ENCODE measurements around the gene HOXB4. TPM values are rescaled to one million over a fixed set of nuclear protein-coding genes. Genes with fewer than 3 reads are reported as not detected.

The HOXB4 gene
- total RNA-seq, 1 experiment from 2014 or later = not detected

- no peak for TF ChIP-seq CTCF (conservative IDR thresholded peaks at IDR 0.05)
- H3K79me1 ChIP-seq (ENCODE audit: insufficient read depth, low read depth, low read length, poor library complexity, severe bottlenecking) = no peaks in the 10 kb centered on the region
- H3K18ac ChIP-seq (ENCODE audit: insufficient read length, low read depth, low read length) = no peak overlapping the region
- no peak overlapping the region for H4K8ac ChIP-seq (replicated peaks; ENCODE audit: insufficient read length, low read depth, low read length)
- no peak overlapping the region for H3K4ac ChIP-seq (ENCODE audit: low read depth, low read length)
- H4K91ac ChIP-seq (ENCODE audit: insufficient read length, low read depth, low read length) = no peak overlapping the region
- no peak overlapping the region for H2BK120ac ChIP-seq (ENCODE audit: low read depth, low read length, poor library complexity, severe bottlenecking)
- H3K9ac ChIP-seq (ENCODE audit: extremely low read depth, insufficient read length, low read length) = no peak overlapping the region
- peaks cover 96% of the 10 kb centered on the region for H3K27me3 ChIP-seq (ENCODE audit: insufficient read depth, low read length)
- no peak overlapping the region for H2BK5ac ChIP-seq (ENCODE audit: insufficient read length, low read length)
- no peak overlapping the region for H3K23ac ChIP-seq (ENCODE audit: insufficient read length, low read depth, low read length)
- H3K23me2 ChIP-seq (ENCODE audit: insufficient read length, low read depth, low read length, poor library complexity, severe bottlenecking) = no peaks in the 10 kb centered on the region
- H3K27me3 Mint-ChIP-seq (ENCODE audit: low read depth) = peaks cover 99% of the 10 kb centered on the region
- H4K5ac ChIP-seq (ENCODE audit: insufficient read length, low read depth, low read length) = no peak overlapping the region
- DNase-seq = no peak
- H3K9me3 Mint-ChIP-seq = peaks cover 9% of the 10 kb centered on the region in 2 experiments; a peak in 4 of 5 replicates
- H2BK12ac ChIP-seq (ENCODE audit: insufficient read length, low read depth, low read length) = no peak overlapping the region
- no peak overlapping the region for H3K14ac ChIP-seq (ENCODE audit: insufficient read depth, low read length)
- H3K9me3 ChIP-seq (ENCODE audit: control insufficient read depth, low read depth, low read length) = no peaks in the 10 kb centered on the region
- no peaks in the 10 kb centered on the region for H3K4me1 ChIP-seq (ENCODE audit: insufficient read depth, low read length)
- no peak overlapping the region for H2BK15ac ChIP-seq (ENCODE audit: low read depth, low read length)
- no peak overlapping the region for H2AFZ ChIP-seq (ENCODE audit: low read length)
- no peak overlapping the region for H3K4me2 ChIP-seq (ENCODE audit: insufficient read depth, insufficient read length, low read length)
- H3K56ac ChIP-seq (ENCODE audit: insufficient read length, low read depth, low read length) = no peak overlapping the region
- no peaks in the 10 kb centered on the region for H3K79me2 ChIP-seq (ENCODE audit: insufficient read depth, low read length)
- no peak overlapping the region for H2AK5ac ChIP-seq (ENCODE audit: insufficient read length, low read length)
- H3K27ac ChIP-seq (ENCODE audit: insufficient read length, low read depth, low read length) = no peak overlapping the region
- no peak overlapping the region for H3K4me3 Mint-ChIP-seq
- WGBS (ENCODE audit: extremely low coverage, insufficient read length, low lambda C conversion rate) = no CpG with 5 or more reads among the region's 7 CpGs
- H2BK20ac ChIP-seq (ENCODE audit: low read depth, low read length, poor library complexity, severe bottlenecking) = no peak overlapping the region
- H3K27ac Mint-ChIP-seq = no peak overlapping the region
- peaks cover 3% of the 10 kb centered on the region for H4K20me1 ChIP-seq (ENCODE audit: control insufficient read depth, insufficient read depth, insufficient read length)
- peaks cover 8 to 24% of the 10 kb centered on the region in 2 experiments for H3K4me1 Mint-ChIP-seq
- H3T11ph ChIP-seq (ENCODE audit: low read length) = no peak overlapping the region
- peaks cover 0 to 2% (median 0%) of the 10 kb centered on the region in 3 experiments; a peak in 1 of 7 replicates for H3K36me3 Mint-ChIP-seq (ENCODE audit: insufficient read depth in 1 of 3, low read depth in 3 of 3)
These were observed 21.4 kb downstream of the HOXB4 start for GRCh38 chr17:48556576-48557401.

All from H9 (cell line).